A549 (cell line): ENCODE data around the gene OOEP.

Experiments used
- CTCF ChIP-seq: fragments of >200 bp; sonication (Bioruptor Twin); formaldehyde crosslinking; IDR thresholded peaks from 3 replicates; pipeline ENCODE4 v1.5.1; 2016
- ELK1 ChIP-seq: fragments of 150-350 bp; IDR thresholded peaks from 2 replicates; pipeline ENCODE4 v1.6.1; 2014; ENCODE audit warnings: low read depth, mild to moderate bottlenecking, low read length
- EP300 ChIP-seq, 2 experiments: fragments of >200 bp; sonication (Bioruptor Twin); formaldehyde crosslinking; IDR thresholded peaks; 2 replicates in 1 of 2; 3 replicates in 1 of 2; pipeline ENCODE4 v1.6.1; 2016 to 2017
- POLR2A ChIP-seq: IDR thresholded peaks from 2 replicates; pipeline ENCODE4 v1.6.1; 2012; ENCODE audit warnings: mild to moderate bottlenecking, low read length
- RAD21 ChIP-seq, 2 experiments: fragments of >200 bp in 1 of 2; sonication (Bioruptor Twin) in 1 of 2; formaldehyde crosslinking in 1 of 2; IDR thresholded peaks in 1 of 2; conservative IDR thresholded peaks in 1 of 2; 2 replicates in 1 of 2; 3 replicates in 1 of 2; pipeline ENCODE4 v1.6.1; 2012 to 2018; ENCODE audit warnings: inconsistent platforms in 1 of 2
- RCOR1 ChIP-seq: fragments of 150-350 bp; IDR thresholded peaks from 2 replicates; pipeline ENCODE4 v1.6.1; 2014; ENCODE audit warnings: antibody characterized with exemption, low read length, low read depth
- SMC3 ChIP-seq: fragments of >200 bp; sonication (Bioruptor Twin); formaldehyde crosslinking; IDR thresholded peaks from 3 replicates; pipeline ENCODE4 v1.6.1; 2018; ENCODE audit warnings: inconsistent platforms

DNA sequence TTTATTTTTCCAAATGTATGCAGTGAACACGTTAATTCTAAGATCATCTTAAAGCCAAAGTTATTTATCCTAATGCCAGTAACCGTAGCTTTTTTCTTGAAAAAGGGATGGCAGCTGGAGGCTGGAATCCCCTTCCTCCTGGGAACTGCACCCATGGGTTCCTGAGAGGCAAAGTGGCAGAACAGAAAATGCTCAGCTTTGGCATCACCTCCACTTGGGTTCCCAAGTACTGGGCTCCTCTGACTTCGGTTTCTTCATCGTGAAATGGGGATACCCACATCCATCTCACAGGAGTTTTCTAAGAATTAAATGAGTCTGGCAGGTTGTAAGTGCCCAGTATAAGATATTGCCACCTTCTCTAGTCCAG is 18.7 kb upstream of the OOEP start:
- no peak for TF ChIP-seq SMC3
- no peak for TF ChIP-seq POLR2A
- no peak for TF ChIP-seq CTCF
- TF ChIP-seq RCOR1, result no peak
- no peak for TF ChIP-seq EP300 (IDR thresholded peaks at IDR 0.05)
- TF ChIP-seq ELK1, result no peak
- no peak for TF ChIP-seq RAD21 (conservative IDR thresholded peaks at IDR 0.05 in 1 of 2, IDR thresholded peaks at IDR 0.05 in 1 of 2)
